Right atrium auricular region (tissue), 2 donors: Measurements from ENCODE around the gene ECEL1. TPM values are rescaled to one million over a fixed set of nuclear protein-coding genes. Genes with fewer than 3 reads are reported as not detected.

Experiments used
- DNase-seq: peaks from one replicate; pipeline ENCODE4 v3.0.0-alpha.2; 2019; ENCODE audit warnings: low spot score
- H3K27ac ChIP-seq, 2 donors: fragments of 200-600 bp; sonication (generic); 1 replicate in 1 of 2; 2 replicates in 1 of 2; pipeline ENCODE4 v1.5.1; 2016 to 2019
- H3K27me3 ChIP-seq, 2 donors: fragments of 200-600 bp; sonication (generic); one replicate each; pipeline versions ENCODE4 v1.5.1 to v1.6.0; 2017 to 2019
- H3K36me3 ChIP-seq: fragments of 200-600 bp; sonication (generic); one replicate; pipeline ENCODE4 v1.5.1; 2016
- H3K4me1 ChIP-seq, 2 donors: fragments of 200-600 bp; sonication (generic); one replicate each; pipeline versions ENCODE4 v1.5.1 to v1.6.0; 2017 to 2019
- H3K4me3 ChIP-seq, 2 donors: fragments of 200-600 bp; sonication (generic); 1 replicate in 1 of 2; 2 replicates in 1 of 2; pipeline ENCODE4 v1.5.1; 2017 to 2019; ENCODE audit warnings: mild to moderate bottlenecking in 1 of 2, moderate library complexity in 1 of 2
- H3K9me3 ChIP-seq, 2 donors: fragments of 200-600 bp; sonication (generic); one replicate each; pipeline ENCODE4 v1.5.1; 2019
- total RNA-seq, 2 donors: library from RNA; depleted of rRNA; stranded (reverse); fragments of >200 nt; gene quantifications; one replicate each; pipeline ENCODE4 v1.1.0, GENCODE V29; 2016
- TF ChIP-seq, protein P1 (sequence below), 2 donors: fragments of 200-600 bp; sonication (generic); IDR thresholded peaks; one replicate each; pipeline ENCODE4 v1.5.1; 2019; ENCODE audit warnings: antibody characterized with exemption in 2 of 2

Gene ECEL1
- total RNA-seq, 2 donors from 2014 or later, result not detected

- H3K4me3 ChIP-seq, result no peak overlapping the region
- no peak for DNase-seq
- H3K9me3 ChIP-seq, result no peaks in the 10 kb centered on the region
- no peak overlapping the region for H3K27ac ChIP-seq
- no peaks in the 10 kb centered on the region for H3K36me3 ChIP-seq
- TF ChIP-seq, protein P1, sequence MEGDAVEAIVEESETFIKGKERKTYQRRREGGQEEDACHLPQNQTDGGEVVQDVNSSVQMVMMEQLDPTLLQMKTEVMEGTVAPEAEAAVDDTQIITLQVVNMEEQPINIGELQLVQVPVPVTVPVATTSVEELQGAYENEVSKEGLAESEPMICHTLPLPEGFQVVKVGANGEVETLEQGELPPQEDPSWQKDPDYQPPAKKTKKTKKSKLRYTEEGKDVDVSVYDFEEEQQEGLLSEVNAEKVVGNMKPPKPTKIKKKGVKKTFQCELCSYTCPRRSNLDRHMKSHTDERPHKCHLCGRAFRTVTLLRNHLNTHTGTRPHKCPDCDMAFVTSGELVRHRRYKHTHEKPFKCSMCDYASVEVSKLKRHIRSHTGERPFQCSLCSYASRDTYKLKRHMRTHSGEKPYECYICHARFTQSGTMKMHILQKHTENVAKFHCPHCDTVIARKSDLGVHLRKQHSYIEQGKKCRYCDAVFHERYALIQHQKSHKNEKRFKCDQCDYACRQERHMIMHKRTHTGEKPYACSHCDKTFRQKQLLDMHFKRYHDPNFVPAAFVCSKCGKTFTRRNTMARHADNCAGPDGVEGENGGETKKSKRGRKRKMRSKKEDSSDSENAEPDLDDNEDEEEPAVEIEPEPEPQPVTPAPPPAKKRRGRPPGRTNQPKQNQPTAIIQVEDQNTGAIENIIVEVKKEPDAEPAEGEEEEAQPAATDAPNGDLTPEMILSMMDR (IDR thresholded peaks at IDR 0.05), result no peak
- H3K4me1 ChIP-seq, result peaks cover 0 to 43% of the 10 kb centered on the region in 2 donors
- peaks cover 0 to 20% of the 10 kb centered on the region in 2 donors for H3K27me3 ChIP-seq
These were observed 33.5 kb upstream of the ECEL1 start for GRCh38 chr2:232521098-232521497.

- TF ChIP-seq, protein P1 (IDR thresholded peaks at IDR 0.05), result no peak
- Histone ChIP-seq H3K27ac (no peak overlapping the region), H3K4me1 (peaks cover 0 to 36% of the 10 kb centered on the region in 2 donors), H3K4me3 (no peak overlapping the region), H3K9me3 (no peaks in the 10 kb centered on the region), H3K27me3 (peaks cover 0 to 20% of the 10 kb centered on the region in 2 donors), H3K36me3 (no peaks in the 10 kb centered on the region)
- no peak for DNase-seq
These were observed 32.9 kb upstream of the ECEL1 start for GRCh38 chr2:232520489-232520888.

DNA sequence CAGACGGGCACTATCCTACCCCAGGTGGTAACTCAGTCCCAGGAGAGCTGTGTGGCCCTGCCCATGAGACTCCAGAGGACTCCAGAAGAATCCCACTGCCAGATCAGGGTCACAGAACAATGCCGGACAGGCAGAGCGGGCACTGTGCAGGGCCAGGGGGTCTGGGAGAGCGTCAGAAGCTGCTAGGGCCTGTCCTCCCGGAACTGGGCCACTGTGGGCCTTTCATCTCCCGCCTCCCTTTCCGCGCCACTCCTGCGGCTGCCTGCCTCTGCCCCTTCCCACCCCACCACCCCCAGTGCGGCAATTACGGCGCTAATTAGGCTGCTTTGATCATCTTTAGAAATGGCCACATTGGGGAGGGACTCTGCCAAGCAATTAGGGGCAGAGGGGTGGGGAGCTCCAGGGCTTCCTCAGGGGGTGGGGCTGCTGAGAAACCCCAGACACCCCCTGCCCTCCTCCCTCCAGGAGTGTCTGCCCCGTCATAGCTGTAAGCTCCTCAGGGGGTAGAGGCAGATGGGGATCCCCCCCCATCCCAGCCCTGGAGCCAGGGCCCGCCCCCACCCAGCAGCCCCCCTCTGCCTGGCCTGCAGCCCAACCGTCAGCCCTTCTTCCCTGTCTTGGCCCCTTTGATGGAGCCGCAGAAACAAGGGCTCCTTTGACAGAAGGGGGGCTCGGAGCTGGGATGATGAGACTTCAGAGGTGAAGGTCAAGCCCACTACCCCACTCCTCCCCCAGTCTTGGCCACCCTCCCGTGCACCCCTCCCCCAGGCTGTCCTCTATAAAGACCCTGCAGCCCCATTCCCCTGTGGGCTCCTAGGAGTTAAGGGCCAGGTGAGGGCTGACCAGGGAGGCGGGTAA lies 32.2 kb upstream of the ECEL1 start, which contains the start of gene PRSS56:
PRSS56 (plus strand) TSS at position 808 of the 858 bp plus-strand sequence. CDS start 211 bp downstream, outside the sequence.
- H3K4me3 ChIP-seq, result no peak within 1 kb of the TSS
- no peaks in the 10 kb centered on the region for H3K36me3 ChIP-seq
- TF ChIP-seq, protein P1 (IDR thresholded peaks at IDR 0.05), result no peak
- no peak within 1 kb of the TSS for H3K27ac ChIP-seq
- no peaks in the 10 kb centered on the region for H3K9me3 ChIP-seq
- DNase-seq, result no peak
- H3K4me1 ChIP-seq, result peaks cover 0 to 30% of the 10 kb centered on the region in 2 donors
- H3K27me3 ChIP-seq, result peaks cover 0 to 20% of the 10 kb centered on the region in 2 donors

DNA sequence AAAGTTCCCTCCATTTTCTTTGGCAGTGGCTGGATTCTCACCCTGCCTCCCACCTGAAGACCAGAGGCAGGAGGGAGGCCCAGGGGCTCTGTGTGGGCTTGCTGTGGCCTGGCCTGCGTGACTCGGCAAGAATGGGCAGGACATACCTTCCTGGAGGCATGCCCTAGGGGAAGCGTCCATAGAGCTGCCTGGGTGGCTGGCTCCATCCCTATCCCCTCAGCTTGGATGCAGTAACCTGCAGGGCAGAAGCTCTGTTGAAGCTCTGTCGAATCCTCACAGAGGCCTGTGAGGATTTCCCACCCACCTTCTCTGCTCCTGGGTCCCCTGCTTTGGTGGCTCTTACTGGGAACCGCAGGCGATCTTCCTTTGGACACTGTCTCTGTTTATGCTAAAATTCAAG lies 31.2 kb upstream of the ECEL1 start:
- no peak for DNase-seq
- H3K9me3 ChIP-seq, result no peaks in the 10 kb centered on the region
- no peak overlapping the region for H3K27ac ChIP-seq
- peaks cover 0 to 20% of the 10 kb centered on the region in 2 donors for H3K4me1 ChIP-seq
- H3K27me3 ChIP-seq, result peaks cover 0 to 20% of the 10 kb centered on the region in 2 donors
- TF ChIP-seq, protein P1 (IDR thresholded peaks at IDR 0.05), result no peak
- no peak overlapping the region for H3K4me3 ChIP-seq
- H3K36me3 ChIP-seq, result no peaks in the 10 kb centered on the region

DNA sequence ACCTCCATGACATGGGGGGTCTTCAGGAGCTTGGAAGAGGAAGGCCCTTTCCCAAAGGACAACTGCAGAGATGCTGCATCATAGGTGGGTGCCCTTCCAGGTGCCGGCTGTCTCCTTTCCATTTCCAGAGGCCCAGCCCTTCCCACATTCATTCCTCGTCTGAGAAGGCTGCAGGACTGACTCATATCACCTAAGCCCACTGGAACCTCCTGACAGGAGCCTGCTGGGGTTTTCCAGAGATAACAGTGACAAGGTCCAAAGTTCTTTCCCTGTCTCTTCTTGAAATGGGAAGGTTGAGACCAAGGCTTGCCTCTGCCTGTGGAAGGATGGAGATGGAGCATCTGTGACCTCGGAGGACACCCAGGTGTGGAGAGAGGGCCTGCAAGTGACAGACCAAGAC lies 28.9 kb upstream of the ECEL1 start:
- Histone ChIP-seq H3K27ac (no peak overlapping the region), H3K9me3 (no peaks in the 10 kb centered on the region), H3K4me3 (no peak overlapping the region), H3K4me1 (no peaks in the 10 kb centered on the region), H3K36me3 (no peaks in the 10 kb centered on the region), H3K27me3 (peaks cover 0 to 2% of the 10 kb centered on the region in 2 donors)
- TF ChIP-seq, protein P1 (IDR thresholded peaks at IDR 0.05), result no peak
- no peak for DNase-seq
